MM.1S (cell line): Measurements from ENCODE around the gene SLCO4A1.

Experiments
- CTCF ChIP-seq: fragments of 300-600 bp; sonication (generic); IDR thresholded peaks from 2 replicates; pipeline ENCODE4 v1.5.1; 2016; ENCODE audit warnings: antibody characterized with exemption, low read length, mixed read lengths
- EZH2 ChIP-seq: fragments of 300-600 bp; sonication (generic); optimal IDR thresholded peaks from 2 replicates; pipeline ENCODE3; 2017; ENCODE audit warnings: low read depth, mild to moderate bottlenecking, antibody characterized with exemption, low read length, mixed read lengths

- TF ChIP-seq CTCF = no peak
- TF ChIP-seq EZH2 = no peak
Observed at GRCh38 chr20:62656197-62656918, 14.1 kb downstream of the SLCO4A1 start.
